Right hindlimb (tissue), 1 donor: ENCODE results near the gene MSLN.
"Not testable (repeated sequence)": the region's sequence is repeated elsewhere in the genome, so short reads cannot be mapped to it uniquely, and the experiment has no call there.

Experiments used
- DNase-seq: peaks from one replicate; pipeline ENCODE4 v3.0.0-alpha.2; 2018

The MSLN gene

GRCh38 chr16:761625-762513 is 1.3 kb downstream of the MSLN start:
- DNase-seq, result no peak

DNA sequence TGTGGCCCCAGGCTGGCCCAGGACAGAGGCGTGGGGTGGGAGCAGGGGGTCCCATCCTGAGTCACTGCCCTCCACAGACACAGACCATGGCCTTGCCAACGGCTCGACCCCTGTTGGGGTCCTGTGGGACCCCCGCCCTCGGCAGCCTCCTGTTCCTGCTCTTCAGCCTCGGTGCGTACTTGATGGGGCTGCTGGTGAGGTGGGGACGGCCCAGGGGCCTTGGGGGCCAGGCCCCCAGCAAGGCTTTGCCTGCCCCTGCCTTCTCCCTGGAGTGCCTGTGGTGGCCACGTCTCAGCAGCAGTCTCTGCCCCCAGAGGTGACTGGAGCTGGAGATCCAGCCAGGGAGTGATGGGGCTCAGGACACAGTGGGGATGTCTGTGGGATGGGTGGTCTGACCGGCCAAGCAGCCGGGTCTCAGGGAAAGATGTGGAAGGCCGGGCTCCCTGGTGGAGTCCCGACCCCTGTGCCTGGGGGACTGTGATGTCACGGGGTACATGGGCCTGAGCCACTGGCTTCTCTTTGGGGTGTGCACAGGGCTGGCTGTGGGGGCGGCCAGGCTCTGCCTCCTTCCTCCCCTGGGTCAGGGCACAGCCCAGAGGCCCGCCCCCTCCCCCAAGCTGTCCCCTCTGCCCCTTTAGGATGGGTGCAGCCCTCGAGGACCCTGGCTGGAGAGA is 2.2 kb downstream of the MSLN start:
- DNase-seq, result no peak

GRCh38 chr16:763369-764183 is 3.0 kb downstream of the MSLN start:
- DNase-seq, result no peak

DNA sequence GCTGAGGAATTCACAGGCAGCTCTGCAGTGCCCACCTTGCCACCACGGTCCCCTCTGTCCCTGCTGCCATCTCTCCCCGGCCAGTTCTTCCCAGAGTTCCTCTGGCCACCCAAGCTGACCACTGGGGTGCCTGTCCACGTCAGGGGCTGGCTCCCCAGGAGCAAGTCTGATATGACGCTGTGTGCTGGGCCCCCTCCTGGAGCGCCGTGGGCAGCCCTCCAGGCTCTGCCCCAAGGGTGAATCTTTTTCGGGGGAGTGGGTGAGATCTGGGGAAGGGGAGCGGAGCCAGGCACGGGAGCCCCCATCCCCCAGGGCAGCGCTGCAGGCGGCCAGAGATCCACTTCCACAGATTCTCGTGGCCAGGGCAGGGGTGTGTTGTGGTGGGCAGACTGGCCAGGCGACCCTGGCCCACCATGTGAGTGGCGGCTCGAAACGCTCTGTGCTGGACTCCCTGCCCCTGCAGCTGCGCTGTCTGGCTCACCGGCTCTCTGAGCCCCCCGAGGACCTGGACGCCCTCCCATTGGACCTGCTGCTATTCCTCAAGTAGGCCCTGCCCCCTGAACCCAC is 3.7 kb downstream of the MSLN start:
- DNase-seq, result no peak

GRCh38 chr16:764848-765487 is 4.4 kb downstream of the MSLN start:
- DNase-seq, result no peak

- DNase-seq, result no peak
These were observed 4.9 kb downstream of the MSLN start for GRCh38 chr16:765488-765865.

- DNase-seq, result no peak
These were observed 5.7 kb downstream of the MSLN start for GRCh38 chr16:766008-766819.

- no peak for DNase-seq
These were observed 6.5 kb downstream of the MSLN start for GRCh38 chr16:766820-767640.

DNA sequence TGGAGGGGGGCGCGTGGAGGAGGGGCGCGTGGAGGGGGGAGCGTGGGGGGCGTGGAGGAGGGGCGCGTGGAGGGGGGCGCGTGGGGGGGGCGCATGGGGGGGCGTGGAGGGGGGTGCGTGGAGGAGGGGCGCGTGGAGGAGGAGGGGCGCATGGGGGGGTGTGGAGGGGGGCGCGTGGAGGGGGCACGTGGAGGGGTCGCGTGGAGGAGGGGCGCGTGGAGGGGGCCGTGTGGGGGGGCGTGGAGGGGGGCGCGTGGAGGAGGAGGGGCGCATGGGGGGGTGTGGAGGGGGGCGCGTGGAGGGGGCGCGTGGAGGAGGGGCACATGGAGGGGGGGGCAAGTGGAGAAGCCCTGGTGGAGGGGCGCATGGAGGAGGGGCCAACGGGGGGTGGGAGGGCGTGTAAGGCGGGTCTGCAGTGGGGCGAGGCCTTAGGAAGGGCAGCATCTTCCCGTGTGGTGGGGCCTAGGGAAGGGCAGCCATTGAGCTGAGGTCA is 7.3 kb downstream of the MSLN start:
- no peak for DNase-seq

- DNase-seq, result no peak
These were observed 7.9 kb downstream of the MSLN start for GRCh38 chr16:768428-768827.

DNA sequence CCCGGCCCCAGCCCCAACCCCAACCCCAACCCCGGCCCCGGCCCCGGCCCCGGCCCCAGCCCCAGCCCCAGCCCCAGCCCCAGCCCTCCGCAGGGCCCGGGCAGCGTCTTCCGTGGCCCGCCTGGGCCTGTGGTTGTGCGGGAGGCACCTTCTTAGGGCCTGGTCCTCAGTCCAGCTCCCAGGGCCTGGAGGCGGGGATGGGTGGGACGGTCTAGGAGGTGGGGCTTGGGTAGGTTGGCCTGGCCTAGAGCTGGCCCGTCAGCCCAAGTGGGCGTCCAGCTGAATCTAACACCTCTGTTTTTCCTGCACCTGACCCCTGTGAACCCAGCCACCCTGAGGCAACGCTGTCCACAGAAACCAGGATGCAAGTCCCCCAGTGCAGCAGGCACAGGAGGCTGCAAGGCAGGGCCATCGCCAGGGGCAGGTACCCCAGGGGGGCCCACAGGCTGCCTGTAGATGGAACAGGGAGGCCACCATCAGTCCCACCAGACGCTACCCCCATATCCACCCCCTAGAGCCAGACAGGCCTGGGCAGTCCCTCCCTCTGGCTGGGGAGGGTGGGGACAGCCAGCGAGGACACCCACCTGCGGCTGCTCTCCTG is 8.8 kb downstream of the MSLN start:
- no peak for DNase-seq

DNA sequence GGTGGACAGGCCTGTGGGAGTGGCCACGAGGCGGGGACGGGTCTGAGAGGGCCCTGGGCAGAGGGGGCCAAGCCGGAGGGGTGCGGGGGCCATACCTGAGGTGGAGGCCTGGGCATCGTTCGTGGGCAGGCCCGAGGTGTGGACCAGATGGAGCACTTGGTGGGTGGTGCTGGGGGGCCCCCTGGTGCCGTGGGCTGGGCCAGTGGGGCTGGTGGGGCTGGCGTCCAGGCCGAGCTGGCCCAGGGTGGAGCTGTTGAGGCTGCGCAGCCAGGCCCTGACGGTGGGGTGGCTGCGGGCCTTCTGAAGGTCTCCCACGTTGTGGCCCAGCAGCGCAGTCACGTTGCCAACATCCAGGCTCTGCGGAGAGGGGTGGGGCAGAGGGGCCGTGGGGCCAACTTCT is 9.4 kb downstream of the MSLN start:
- no peak for DNase-seq

DNA sequence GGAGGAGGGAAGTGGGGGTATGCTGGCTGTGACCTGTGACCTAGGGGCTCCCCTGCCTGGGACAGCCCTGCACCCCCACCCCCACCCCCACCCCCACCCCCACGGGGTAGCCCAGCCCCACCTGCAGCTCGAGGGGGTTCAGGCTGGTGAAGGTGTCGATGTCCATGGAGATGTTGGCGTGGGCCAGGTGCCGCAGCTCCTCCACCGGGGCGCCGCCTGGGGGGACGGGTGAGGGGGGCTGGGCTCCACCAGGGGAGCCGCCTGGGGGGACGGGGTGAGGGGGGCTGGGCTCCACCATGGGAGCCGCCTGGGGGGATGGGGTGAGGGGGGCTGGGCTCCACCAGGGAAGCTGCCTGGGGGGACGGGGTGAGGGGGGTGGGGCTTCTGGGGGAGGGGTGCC is 9.9 kb downstream of the MSLN start:
- DNase-seq, result no peak

DNA sequence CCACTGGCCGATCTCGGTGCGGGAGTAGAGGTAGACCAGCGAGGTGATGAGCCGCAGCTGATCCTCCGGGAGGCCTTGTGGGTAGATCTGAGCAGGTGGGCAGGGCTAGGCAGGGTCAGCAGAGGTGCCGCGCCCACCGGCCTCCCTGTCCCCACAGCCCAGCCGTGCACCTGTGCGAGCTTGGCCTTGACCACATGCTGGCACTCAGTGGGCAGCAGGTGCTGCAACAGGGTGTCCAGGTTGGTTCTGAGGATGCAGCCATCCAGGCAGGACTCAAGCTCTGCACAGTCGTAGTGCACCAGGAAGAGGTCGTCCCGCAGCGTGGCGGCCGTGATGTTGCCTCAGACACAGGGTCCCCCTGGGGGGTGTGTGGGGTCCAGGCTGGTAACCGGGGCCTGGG is 12.4 kb downstream of the MSLN start:
- DNase-seq, result no peak

DNA sequence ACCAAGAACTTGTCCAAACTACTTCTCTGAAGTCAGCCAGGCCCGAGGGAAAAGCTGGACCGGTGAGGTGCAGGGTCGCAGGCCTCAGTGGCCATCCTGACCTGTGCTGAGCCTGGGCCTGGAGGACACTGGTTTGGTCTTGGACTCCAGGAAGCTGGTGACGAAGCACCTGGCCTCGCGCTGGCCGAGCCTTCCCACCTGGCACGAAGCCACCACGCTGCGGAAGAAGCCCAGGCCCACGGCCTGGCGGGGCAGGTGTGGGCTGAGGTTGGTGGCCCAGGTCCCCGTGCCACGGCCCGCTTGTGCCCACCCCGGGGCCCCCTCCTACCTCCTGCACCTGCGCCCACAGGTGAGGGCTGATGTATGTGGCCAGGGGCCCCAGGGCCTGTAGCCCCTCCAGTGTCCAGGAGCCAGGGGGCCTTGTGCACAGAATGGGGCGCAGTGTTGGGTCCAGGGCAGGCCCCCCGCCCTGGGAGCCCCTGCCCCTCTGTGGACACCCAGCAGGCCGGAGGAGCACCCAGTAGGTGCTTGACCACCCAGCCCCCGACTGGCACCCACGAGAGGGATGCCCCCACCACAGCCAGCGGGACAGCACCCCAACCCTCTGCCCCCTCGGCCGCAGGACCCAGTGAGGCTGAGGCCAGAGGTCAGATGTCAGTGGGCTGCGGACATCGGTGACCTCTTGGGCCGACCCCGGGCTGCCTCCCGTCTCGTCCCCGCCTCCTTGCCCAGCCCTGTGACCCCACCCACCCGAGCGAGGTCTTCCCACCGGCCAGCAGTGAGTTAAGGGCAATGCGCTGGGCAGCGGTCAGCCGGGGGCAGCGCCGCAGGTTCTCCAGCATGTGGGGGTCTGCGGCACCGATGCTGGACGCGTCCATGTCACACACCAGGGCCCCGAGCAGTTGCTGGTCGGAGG is 13.8 kb downstream of the MSLN start:
- DNase-seq, result no peak

DNA sequence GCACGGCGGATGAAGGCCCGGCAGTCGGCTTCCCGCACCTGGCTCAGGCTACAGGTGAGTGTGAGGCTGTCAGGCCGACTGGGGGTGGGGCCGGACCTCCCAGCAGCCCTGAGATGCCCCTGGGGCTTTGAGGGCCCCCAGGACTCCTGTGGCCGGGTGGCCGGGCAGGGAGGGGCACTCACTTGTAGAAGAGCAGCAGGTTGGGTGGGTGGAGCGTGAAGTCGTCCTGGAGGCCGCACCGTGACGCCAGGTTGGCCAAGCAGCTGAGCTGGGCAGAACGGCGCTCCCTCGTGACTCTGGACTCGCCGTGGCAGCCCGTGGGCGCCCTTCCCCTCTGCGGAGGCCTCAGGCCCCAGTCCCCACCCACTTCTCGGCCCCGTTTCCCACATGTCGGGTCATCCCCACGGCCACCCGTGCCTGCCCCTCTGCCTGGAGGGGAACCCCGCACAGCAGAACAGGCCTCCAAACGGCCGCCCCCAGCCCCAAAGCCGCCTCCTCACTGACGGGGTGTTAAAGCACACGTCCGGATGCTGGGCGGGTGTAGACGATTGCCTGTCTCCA is 14.8 kb downstream of the MSLN start:
- no peak for DNase-seq

DNA sequence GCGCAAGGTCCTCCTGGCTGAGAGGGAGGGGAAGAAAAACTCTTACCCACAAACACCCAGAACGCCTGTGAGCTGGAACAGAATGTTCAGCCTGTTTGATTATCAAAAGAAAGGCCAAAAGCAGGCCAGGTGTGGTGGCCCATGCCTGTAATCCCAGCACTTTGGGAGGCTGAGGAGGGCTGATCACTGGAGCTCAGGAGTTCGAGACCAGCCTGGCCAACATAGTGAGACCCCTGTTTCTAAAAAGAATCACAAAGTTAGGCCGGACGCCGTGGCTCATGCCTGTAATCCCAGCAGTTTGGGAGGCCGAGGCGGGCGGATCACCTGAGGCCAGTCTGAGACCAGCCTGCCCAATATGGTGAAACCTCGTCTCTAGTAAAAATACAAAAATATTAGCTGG is 15.8 kb downstream of the MSLN start:
- not testable (repeated sequence) for DNase-seq

- no peak for DNase-seq
These were observed 16.3 kb downstream of the MSLN start for GRCh38 chr16:776824-777223.

DNA sequence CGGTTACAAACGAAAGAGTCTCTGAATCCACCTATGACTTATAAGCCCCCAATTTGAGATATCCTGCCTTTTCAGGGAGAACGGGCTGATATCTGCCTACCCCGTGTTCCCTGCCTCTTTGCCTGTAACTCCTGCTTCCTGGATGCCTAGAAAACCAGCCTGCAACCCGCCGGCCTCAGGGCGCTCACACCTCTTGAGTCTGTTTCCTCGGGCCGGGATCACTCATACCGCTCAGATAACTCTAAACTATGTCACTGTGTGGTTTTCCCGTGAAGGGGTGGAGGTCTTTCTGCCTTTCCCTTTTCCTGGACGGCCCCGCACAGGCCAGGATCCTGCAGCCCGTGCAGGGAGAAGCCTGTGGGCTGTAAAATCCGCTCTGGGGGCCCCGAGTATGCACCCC is 17.3 kb downstream of the MSLN start:
- DNase-seq, result no peak
